ENCODE data around the gene SHC2.

The SHC2 gene

DNA sequence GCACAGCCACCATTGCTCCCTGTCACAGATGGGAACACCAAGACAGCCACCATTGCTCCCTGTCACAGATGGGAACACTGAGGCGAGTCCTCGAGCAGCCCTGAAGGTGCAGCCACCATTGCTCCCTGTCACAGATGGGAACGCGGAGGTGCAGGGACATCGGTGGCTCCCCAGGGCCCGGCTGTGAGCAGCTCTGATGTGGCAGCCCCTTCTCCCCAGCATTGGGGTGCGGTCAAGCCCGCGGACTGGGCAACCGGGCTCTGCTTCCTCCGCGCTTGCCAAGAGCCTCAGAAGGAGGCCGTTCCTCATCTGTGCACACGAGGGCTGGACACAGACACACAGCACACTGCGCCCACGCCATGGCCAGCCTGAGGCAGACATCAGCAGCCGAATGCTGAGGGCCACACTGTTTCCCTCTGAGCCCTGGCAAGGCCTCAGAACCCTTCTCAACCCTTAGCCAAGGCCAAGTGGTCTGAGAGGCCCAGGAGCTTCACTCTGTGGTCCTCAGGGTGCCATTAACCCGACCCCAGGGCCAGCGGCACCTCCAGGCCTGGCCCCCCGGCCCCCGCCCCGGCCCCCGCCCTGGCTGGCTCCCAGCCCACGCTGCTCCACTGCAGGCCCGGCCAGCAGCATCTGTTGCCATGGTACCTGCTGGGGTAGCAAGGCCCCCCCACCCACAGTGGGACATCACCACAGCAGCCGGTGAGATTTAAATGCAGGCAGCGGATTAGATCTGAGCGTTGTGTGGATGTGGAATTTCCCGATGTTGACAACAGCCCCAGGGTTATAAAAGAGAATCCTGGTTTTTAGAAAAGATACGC is 70.2 kb downstream of the SHC2 start:
- no peak overlapping the region for H2AFZ ChIP-seq (ENCODE audit: low read depth, low read length)
- H3K18ac ChIP-seq (ENCODE audit: low read depth in 1 of 2, low read length in 2 of 2): no peak overlapping the region
- DNase-seq: no peak
- no peak overlapping the region for H2BK12ac ChIP-seq (ENCODE audit: low read length in 2 of 2)
- H4K8ac ChIP-seq (ENCODE audit: low read length): no peak overlapping the region
- WGBS: 93% methylated on average over 29 of the region's 30 CpGs
- no peak overlapping the region for H3K4ac ChIP-seq (ENCODE audit: low read depth in 1 of 2, low read length in 2 of 2)
- no peaks in the 10 kb centered on the region for H3K9me3 ChIP-seq (ENCODE audit: control insufficient read depth, low read length)
- H3K4me3 ChIP-seq (ENCODE audit: insufficient read depth in 1 of 2, low read depth in 1 of 2, low read length in 2 of 2): no peak overlapping the region
- H2BK120ac ChIP-seq (ENCODE audit: low read depth, low read length): no peak overlapping the region
- H3K27ac ChIP-seq (ENCODE audit: low read length, poor library complexity, severe bottlenecking): no peak overlapping the region
- no peaks in the 10 kb centered on the region for H3K79me1 ChIP-seq (replicated peaks; ENCODE audit: low read length, poor library complexity, severe bottlenecking)
- no peak overlapping the region for H3K14ac ChIP-seq (ENCODE audit: low read length in 2 of 2)
- H2AK5ac ChIP-seq (ENCODE audit: low read length, severe bottlenecking): no peak overlapping the region
- H3K27me3 ChIP-seq (ENCODE audit: control insufficient read depth in 1 of 2, insufficient read depth in 1 of 2, low read length in 2 of 2): peaks cover 10 to 33% of the 10 kb centered on the region in 2 experiments
- no peak overlapping the region for H3K4me2 ChIP-seq (ENCODE audit: low read length, poor library complexity, severe bottlenecking)
- H3K36me3 ChIP-seq (ENCODE audit: control insufficient read depth in 1 of 2, insufficient read depth in 2 of 2, low read depth in 1 of 2, low read length in 2 of 2): no peaks in the 10 kb centered on the region
- no peak overlapping the region for H3K23ac ChIP-seq (ENCODE audit: low read length in 2 of 2)
- no peak overlapping the region for H3K9ac ChIP-seq (ENCODE audit: low read length)
- no peak overlapping the region for H2BK15ac ChIP-seq (ENCODE audit: low read depth, poor library complexity, severe bottlenecking)
- H4K91ac ChIP-seq (ENCODE audit: low read length): no peak overlapping the region
- H2BK5ac ChIP-seq (ENCODE audit: low read depth, low read length, poor library complexity, severe bottlenecking): no peak overlapping the region
- H3K4me1 ChIP-seq (ENCODE audit: control insufficient read depth, insufficient read depth, low read depth, low read length): no peaks in the 10 kb centered on the region

DNA sequence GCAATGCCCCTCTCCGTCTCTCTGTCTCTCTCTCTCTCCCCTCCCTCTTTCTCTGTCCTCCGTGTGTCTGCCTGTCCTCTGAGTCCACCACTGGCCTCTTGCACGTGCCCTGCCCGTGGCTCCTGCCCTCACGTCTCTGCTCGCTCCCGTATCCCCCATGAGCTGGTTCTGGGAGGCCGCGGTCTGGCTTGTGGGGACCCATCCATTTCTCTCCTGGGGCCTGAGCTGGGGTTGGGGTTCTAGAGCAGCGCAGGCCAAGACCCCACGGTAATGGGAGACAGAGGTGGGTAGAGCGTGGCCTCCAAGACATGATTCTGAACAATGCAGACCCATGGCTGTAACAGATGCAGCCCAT is 70.9 kb downstream of the SHC2 start:
- DNase-seq: no peak
- Histone ChIP-seq H3K27me3 (ENCODE audit: control insufficient read depth in 1 of 2, insufficient read depth in 1 of 2, low read length in 2 of 2) (peaks cover 10 to 37% of the 10 kb centered on the region in 2 experiments), H3K4me2 (ENCODE audit: low read length, poor library complexity, severe bottlenecking) (no peak overlapping the region), H3K14ac (ENCODE audit: low read length in 2 of 2) (no peak overlapping the region), H3K23ac (ENCODE audit: low read length in 2 of 2) (no peak overlapping the region), H4K91ac (ENCODE audit: low read length) (no peak overlapping the region), H2BK12ac (ENCODE audit: low read length in 2 of 2) (no peak overlapping the region), H2AK5ac (ENCODE audit: low read length, severe bottlenecking) (no peak overlapping the region), H2BK120ac (ENCODE audit: low read depth, low read length) (no peak overlapping the region), H3K18ac (ENCODE audit: low read depth in 1 of 2, low read length in 2 of 2) (no peak overlapping the region), H2BK15ac (ENCODE audit: low read depth, poor library complexity, severe bottlenecking) (no peak overlapping the region), H3K9ac (ENCODE audit: low read length) (no peak overlapping the region), H3K27ac (ENCODE audit: low read length, poor library complexity, severe bottlenecking) (no peak overlapping the region), H3K4me3 (ENCODE audit: insufficient read depth in 1 of 2, low read depth in 1 of 2, low read length in 2 of 2) (no peak overlapping the region), H3K36me3 (ENCODE audit: control insufficient read depth in 1 of 2, insufficient read depth in 2 of 2, low read depth in 1 of 2, low read length in 2 of 2) (no peaks in the 10 kb centered on the region), H3K9me3 (ENCODE audit: control insufficient read depth, low read length) (no peaks in the 10 kb centered on the region), H3K79me1 (replicated peaks; ENCODE audit: low read length, poor library complexity, severe bottlenecking) (no peaks in the 10 kb centered on the region), H3K4ac (ENCODE audit: low read depth in 1 of 2, low read length in 2 of 2) (no peak overlapping the region), H3K4me1 (ENCODE audit: control insufficient read depth, insufficient read depth, low read depth, low read length) (no peaks in the 10 kb centered on the region), H4K8ac (ENCODE audit: low read length) (no peak overlapping the region), H2BK5ac (ENCODE audit: low read depth, low read length, poor library complexity, severe bottlenecking) (no peak overlapping the region), H2AFZ (ENCODE audit: low read depth, low read length) (no peak overlapping the region)
- 87% methylated on average over 12 of the region's 12 CpGs for WGBS

DNA sequence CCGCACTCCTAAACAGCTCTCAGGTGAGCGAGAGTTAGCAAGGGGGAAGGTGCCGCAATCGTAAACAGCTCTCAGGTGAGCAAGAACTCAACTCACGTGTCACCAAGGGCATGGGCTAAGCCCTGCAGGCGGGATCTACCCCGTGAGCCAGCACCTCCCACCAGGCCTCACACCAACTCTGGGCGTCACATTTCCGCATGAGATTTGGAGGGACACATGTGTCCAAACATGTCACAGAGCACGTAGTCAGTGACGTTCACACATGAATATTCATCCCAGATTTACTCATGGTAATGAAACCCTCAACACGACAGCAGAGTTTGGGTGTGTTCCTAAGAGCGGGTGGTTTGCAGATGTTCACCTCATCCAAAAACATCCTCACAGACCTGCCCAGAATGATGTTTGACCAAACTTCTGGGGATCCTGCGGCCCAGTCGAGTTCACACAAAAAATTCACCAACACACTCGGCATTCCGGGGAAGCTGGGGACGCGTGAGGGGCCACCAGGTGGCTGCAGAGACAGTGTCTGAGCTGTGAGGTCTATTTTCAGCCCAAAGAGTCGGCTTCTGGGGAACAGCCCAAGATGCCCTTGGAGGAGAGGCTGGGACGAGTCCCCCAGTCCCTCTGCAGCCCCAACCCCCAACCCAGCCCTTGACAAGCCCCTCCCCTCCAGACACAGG is 71.4 kb downstream of the SHC2 start:
- H3K4me2 ChIP-seq (ENCODE audit: low read length, poor library complexity, severe bottlenecking): no peak overlapping the region
- H2BK12ac ChIP-seq (ENCODE audit: low read length in 2 of 2): no peak overlapping the region
- peak overlapping the region; percentile 14 for H4K91ac ChIP-seq (ENCODE audit: low read length)
- H3K79me1 ChIP-seq (replicated peaks; ENCODE audit: low read length, poor library complexity, severe bottlenecking): no peaks in the 10 kb centered on the region
- no peaks in the 10 kb centered on the region for H3K36me3 ChIP-seq (ENCODE audit: control insufficient read depth in 1 of 2, insufficient read depth in 2 of 2, low read depth in 1 of 2, low read length in 2 of 2)
- H3K4ac ChIP-seq (ENCODE audit: low read depth in 1 of 2, low read length in 2 of 2): no peak overlapping the region
- H2AFZ ChIP-seq (ENCODE audit: low read depth, low read length): no peak overlapping the region
- peaks cover 10 to 39% of the 10 kb centered on the region in 2 experiments for H3K27me3 ChIP-seq (ENCODE audit: control insufficient read depth in 1 of 2, insufficient read depth in 1 of 2, low read length in 2 of 2)
- no peak overlapping the region for H2BK120ac ChIP-seq (ENCODE audit: low read depth, low read length)
- no peak overlapping the region for H3K4me3 ChIP-seq (ENCODE audit: insufficient read depth in 1 of 2, low read depth in 1 of 2, low read length in 2 of 2)
- H2AK5ac ChIP-seq (ENCODE audit: low read length, severe bottlenecking): no peak overlapping the region
- H3K18ac ChIP-seq (ENCODE audit: low read depth in 1 of 2, low read length in 2 of 2): no peak overlapping the region
- no peak overlapping the region for H2BK15ac ChIP-seq (ENCODE audit: low read depth, poor library complexity, severe bottlenecking)
- peaks cover 2% of the 10 kb centered on the region for H3K4me1 ChIP-seq (ENCODE audit: control insufficient read depth, insufficient read depth, low read depth, low read length)
- no peak overlapping the region for H2BK5ac ChIP-seq (ENCODE audit: low read depth, low read length, poor library complexity, severe bottlenecking)
- DNase-seq: no peak
- no peak overlapping the region for H3K23ac ChIP-seq (ENCODE audit: low read length in 2 of 2)
- no peak overlapping the region for H3K9ac ChIP-seq (ENCODE audit: low read length)
- no peak overlapping the region for H3K14ac ChIP-seq (ENCODE audit: low read length in 2 of 2)
- no peaks in the 10 kb centered on the region for H3K9me3 ChIP-seq (ENCODE audit: control insufficient read depth, low read length)
- no peak overlapping the region for H3K27ac ChIP-seq (ENCODE audit: low read length, poor library complexity, severe bottlenecking)
- WGBS: 72% methylated on average over 21 of the region's 21 CpGs
- no peak overlapping the region for H4K8ac ChIP-seq (ENCODE audit: low read length)

DNA sequence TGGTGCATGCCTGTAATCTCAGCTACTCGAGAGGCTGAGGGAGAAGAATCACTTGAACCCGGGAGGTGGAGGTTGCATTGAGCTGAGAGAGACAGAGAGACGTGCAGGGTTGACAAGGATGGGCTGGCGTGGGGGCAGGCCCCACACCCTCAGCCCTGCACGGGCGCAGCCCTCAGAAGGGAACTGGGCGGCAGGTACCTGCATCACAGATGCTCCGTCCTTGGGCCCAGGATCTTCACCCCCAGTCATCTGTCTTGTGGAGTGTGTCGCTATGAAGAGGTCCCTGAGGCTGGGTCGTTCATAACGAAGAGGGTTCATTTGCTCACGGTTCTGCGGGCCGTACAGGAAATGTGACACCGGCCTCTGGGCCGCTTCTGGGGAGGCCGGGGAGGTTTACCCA is 72.1 kb downstream of the SHC2 start:
- Histone ChIP-seq H3K4ac (ENCODE audit: low read depth in 1 of 2, low read length in 2 of 2) (no peak overlapping the region), H3K4me1 (ENCODE audit: control insufficient read depth, insufficient read depth, low read depth, low read length) (peaks cover 6% of the 10 kb centered on the region), H2AFZ (ENCODE audit: low read depth, low read length) (no peak overlapping the region), H3K23ac (ENCODE audit: low read length in 2 of 2) (no peak overlapping the region), H3K27ac (ENCODE audit: low read length, poor library complexity, severe bottlenecking) (no peak overlapping the region), H3K9me3 (ENCODE audit: control insufficient read depth, low read length) (no peaks in the 10 kb centered on the region), H3K4me2 (ENCODE audit: low read length, poor library complexity, severe bottlenecking) (no peak overlapping the region), H3K79me1 (replicated peaks; ENCODE audit: low read length, poor library complexity, severe bottlenecking) (no peaks in the 10 kb centered on the region), H3K9ac (ENCODE audit: low read length) (no peak overlapping the region), H2AK5ac (ENCODE audit: low read length, severe bottlenecking) (no peak overlapping the region), H3K14ac (ENCODE audit: low read length in 2 of 2) (no peak overlapping the region), H4K91ac (ENCODE audit: low read length) (no peak overlapping the region), H3K27me3 (ENCODE audit: control insufficient read depth in 1 of 2, insufficient read depth in 1 of 2, low read length in 2 of 2) (peaks cover 10 to 46% of the 10 kb centered on the region in 2 experiments), H2BK5ac (ENCODE audit: low read depth, low read length, poor library complexity, severe bottlenecking) (no peak overlapping the region), H3K36me3 (ENCODE audit: control insufficient read depth in 1 of 2, insufficient read depth in 2 of 2, low read depth in 1 of 2, low read length in 2 of 2) (no peaks in the 10 kb centered on the region), H3K4me3 (ENCODE audit: insufficient read depth in 1 of 2, low read depth in 1 of 2, low read length in 2 of 2) (no peak overlapping the region), H2BK15ac (ENCODE audit: low read depth, poor library complexity, severe bottlenecking) (no peak overlapping the region), H3K18ac (ENCODE audit: low read depth in 1 of 2, low read length in 2 of 2) (no peak overlapping the region), H2BK120ac (ENCODE audit: low read depth, low read length) (no peak overlapping the region), H4K8ac (ENCODE audit: low read length) (no peak overlapping the region), H2BK12ac (ENCODE audit: low read length in 2 of 2) (no peak overlapping the region)
- no peak for DNase-seq
- WGBS: 88% methylated on average over 17 of the region's 17 CpGs
